GM18867 (cell line): Measurements from ENCODE around the gene SCN2B.
"Not testable (repeated sequence)": the region's sequence is repeated elsewhere in the genome, so short reads cannot be mapped to it uniquely, and the experiment has no call there.

ENCODE experiments used
- ATAC-seq: cut with Tn5 transposase; IDR thresholded peaks from one replicate; pipeline ENCODE4 v1.9.1; 2021; ENCODE audit warnings: mild to moderate bottlenecking, moderate library complexity; ENCODE audit not compliant: unreplicated experiment

The SCN2B gene

DNA sequence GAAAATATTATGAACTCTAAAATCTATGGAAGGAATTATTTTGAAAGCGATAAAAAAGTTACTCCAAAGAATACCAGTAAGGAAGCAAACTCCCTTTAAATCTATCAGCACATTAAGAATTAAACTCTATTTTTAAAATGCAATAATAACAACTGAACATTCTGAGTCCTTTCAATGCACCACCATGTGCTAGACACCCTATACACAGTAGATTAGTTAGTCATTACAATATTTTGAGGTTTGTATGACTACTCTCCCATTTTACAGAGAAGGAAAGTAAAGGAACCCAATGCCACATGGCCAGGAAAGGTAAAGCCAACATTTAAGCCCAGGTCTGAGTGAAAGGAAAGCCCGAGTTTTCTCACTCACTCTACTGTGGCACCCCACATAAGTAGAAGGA is 30.6 kb upstream of the SCN2B start:
- no peak for ATAC-seq

DNA sequence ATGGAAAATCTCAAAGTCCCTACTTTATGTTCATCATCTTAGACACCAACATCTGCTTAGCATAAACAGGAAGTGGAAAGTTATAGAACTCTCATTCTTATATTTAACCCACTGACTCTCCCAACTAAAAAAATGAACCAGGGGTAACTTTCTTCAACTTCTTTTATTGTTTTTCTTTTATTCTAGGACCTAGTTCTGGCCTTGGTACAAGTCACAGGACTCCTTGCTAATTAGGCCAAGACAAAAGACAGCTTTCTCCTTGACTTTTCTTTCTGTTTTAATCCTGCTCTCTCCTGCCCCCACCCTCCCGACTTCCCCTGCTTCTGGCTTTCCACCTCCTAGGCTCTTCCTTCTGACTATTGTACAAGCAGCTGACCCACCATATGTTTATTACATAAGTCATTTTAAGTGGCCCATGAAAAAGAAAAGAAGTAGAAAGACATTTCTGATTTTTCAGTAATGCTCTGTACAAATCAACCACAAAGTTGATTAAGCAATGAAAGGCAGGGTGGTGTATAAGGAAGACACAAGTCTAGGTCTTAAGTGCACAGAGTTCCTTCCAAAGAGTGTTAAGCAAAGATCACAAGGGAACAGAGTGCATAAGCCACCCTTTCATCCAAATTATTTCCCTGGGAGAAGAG is 30.1 kb upstream of the SCN2B start:
- no peak for ATAC-seq

DNA sequence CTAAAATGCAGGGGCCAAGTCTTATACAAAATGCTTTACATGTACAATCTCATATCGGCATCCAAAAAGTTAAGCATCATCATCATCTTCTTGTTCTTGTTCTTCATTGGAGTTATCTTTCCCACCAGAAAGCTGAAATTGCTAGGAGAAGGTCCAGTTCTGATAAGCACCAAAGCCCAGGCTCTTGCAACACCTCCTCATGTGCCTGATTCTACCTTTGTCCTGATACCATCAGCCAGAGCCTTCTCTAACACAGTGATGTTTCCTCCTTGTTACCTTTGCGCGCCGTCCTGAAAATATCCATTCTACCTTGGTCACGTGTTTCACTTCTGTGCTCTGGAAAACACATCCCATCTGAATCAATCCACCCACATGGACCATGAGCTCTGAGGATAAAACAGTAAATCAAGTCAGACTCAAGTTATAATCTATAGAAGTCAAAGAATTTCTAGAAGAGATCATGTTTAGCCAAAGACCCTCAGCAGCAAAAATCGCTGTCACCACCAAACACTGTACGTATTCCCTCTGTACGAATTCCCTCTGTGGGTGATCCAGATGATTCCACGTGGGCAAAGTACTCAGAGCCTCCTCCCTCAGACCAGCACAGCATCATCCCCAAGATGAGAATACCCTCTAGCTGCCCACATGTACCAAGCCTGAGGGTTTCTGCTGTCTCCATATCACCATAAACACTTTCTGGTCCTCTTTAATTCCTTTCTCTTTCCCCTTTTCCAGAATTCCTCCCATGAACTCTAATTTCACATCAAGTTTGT is 29.4 kb upstream of the SCN2B start:
- ATAC-seq: no peak

DNA sequence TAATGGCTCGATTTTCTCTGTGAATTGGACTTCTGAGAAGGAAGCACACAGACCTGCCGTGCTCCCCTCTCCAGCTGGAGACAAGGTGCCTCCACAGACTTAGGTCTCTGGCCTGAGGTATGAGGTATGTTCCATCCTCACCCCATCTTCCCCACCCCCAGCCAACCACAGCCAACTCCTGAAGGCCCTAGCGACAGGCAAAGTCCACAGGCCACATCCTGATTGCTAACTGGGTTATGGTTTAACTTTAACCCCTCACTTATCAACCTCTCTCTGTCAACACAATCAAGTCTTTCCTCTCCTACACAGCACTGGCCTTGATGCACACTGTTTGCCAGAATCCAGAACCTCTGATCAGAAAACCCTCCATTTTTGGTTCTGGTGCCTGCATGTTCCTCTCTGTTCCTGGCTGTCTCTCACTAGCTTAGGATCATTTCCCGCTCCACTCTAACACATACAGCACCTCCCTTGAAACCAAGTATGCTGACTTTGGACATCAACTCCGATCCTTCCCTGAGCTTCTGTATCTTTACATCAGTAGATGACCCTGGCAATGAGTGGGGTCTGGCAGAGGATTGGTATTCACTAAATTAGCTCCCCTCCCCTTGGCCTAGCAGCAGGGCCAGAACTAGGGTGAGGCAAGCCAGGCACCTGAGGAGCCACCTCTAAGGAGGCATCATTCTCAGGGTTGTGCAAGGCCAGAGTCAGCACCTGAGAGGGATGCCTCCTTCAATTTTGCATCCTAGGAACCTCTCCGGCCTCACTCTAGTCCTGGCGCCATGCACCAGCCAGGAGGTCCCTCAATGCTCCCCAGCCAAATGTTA is 26.4 kb upstream of the SCN2B start:
- no peak for ATAC-seq

DNA sequence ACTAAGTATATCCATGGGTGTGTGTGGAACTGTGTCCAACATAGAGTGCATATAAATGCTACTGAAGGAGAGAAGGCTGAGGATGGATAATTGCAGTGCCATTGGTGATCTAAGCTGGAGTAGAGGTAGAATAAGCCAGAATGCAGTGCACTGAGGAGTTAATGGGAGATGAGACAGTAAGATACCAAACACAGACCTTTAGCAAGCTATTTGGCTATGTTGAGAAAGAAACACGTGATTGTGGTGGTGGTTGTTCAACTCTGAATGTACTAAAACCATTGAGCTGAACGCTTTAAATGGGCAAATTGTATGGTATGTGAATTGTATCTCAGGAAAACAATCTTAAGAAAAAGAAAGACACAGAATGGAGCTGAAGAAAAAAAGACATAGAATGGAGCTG is 25.5 kb upstream of the SCN2B start:
- no peak for ATAC-seq

DNA sequence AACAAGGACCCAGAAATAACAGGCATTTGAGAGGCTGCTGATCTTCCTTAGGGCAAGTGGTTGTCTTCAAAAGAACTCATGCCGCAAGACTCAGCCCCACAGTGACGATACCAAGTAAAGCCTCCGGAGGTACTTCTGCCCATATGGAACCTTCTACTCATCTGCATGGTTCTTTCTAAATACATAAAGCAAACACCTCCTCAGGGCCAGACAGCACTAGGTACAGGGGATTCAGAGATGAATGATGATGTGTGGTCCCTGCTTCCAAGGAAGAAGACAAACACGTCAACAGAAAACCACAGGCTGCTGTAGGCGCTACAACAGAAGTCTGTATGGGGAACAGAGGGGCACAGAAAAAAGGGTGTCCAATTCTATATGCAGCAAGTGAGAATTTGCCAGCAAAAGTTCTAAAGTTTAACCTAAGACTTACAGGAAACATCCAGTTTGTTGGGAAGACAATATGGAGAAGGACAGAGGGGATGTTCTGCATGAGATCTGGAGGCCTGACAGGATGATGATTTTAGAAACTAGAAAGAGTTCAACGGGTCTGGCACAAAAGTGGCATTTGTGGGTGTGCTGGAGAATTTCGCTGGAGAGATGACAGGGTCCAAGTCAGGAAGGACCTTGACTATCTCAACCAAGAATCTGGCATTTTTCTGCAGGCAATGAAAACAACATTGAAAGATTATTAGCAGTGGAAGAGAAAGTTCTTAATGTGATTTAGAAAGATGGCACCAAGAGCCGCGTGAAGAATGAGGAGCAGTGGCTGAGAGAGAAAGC is 24.7 kb upstream of the SCN2B start:
- no peak for ATAC-seq

DNA sequence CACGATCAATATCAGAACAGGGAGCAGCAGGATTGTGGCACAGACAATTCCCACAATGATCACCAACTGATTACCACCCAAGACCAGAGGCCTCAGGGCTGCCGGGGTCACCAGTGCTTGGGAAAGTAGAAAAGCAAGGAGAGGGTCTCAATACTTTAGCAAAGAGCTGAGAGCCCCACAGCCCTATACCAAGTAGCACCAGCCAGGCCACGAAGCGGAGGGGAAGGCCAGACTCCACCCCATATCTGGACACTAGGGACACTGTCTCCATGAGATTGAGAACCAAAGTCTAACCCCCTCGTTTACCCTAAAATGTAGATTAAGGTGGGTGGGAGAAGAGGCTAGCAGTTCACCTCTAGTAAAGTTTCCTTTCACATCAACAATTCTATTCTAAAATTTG is 24.1 kb upstream of the SCN2B start:
- ATAC-seq: no peak

DNA sequence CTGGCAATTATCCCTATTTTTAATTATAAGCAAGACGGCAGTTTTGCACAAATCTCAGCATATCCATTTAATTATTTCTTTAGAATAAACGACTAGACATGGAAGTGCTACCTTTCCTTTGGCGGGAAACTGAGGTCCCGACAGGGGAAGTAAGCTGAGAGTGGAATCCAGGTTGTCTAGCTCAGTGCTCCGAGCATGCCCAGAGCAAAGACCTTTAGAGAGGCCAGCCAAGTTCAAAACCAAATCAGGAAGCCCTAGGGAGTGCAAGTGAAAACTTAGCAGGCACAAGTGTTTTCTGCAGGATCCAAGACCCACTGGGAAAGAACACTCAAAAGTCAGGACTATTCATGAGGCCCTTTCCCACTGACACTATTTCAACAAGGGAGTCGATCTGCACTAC is 22.7 kb upstream of the SCN2B start:
- no peak for ATAC-seq

DNA sequence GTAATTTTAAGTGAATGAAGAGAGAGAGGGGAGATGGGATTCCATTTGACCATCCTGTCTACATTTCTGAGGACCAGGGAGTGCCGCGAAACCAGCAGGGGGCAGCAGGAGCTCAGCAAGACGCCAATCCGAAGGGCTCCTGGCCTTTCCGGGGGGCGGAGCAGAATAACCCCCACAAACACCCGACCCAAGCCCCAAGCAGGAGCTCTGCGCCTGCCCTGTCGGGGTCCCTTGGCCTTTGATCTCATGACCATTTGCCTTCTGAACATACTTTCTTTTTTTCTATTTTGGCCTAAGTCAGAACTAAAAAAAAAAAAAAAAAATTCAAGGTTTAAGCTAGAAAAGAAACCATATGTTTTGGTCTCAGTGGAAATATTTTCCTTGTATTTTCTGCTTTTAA is 21.9 kb upstream of the SCN2B start:
- ATAC-seq: no peak

DNA sequence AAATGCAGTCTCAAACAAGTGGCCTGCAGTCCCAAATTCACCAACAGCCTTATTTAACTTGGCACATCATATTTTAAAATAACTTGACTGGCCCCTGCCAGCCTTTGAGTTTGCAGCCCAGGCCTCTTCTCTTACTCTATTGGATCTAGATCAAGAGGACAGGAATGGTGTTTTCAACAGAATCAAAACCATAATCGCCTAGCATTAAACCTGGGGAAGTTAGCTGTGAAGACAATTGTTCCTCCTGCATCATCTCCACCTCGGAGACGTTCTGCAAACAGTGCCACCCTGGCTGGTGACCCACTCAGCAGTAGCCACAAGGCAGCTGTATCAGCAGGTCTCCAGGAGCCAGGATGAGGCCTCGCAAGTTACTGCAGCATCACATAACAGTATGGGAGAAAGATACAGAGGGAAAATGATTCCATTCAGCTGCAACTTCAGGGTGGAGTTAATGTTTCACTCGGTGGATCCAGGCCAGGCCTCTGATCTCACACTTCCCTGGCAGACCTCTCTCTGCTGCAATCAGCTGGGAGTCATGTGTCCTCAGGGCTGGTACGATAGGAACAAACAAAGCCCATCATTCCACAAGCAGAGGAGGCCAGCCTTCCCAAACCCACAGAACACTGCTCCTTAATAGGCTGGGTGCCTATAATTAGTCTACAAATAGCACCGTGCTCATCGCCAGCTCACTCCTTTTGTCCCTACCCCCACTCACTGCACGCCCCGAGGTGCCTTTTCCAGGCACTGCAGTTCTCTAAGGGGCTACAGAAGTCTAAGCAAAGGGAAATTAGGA is 18.6 kb upstream of the SCN2B start:
- ATAC-seq: no peak

DNA sequence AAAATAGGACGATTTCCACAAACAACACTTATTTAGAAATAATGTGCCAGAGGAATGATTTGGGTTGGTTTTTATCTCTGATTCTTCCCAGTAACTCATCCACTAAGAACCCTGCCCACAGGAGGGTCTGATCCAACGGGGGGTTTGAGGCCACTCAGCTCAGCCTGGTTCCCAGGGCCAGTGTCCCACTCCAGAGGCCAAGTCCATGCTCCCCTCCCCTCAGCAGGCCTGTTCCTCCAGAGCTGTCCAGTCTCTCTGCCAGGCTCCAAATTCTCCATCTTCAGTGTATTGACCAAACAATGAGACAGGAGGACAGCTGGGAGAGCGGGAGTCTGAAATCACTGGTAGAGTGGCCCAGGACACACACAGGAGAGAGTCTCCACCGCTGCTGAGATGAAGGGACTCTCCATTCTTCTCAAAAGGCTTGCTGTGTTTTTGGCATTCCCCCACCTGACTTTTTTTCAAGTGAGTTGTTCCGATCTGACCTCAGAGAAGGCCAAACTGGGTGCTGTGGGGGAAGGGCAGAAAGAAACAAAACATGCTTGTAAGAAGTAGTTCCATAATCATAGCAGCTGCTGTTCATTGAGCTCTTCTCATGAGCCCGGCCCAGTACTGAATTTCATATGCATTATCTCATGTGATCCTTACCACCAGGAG is 17.6 kb upstream of the SCN2B start:
- ATAC-seq: no peak

DNA sequence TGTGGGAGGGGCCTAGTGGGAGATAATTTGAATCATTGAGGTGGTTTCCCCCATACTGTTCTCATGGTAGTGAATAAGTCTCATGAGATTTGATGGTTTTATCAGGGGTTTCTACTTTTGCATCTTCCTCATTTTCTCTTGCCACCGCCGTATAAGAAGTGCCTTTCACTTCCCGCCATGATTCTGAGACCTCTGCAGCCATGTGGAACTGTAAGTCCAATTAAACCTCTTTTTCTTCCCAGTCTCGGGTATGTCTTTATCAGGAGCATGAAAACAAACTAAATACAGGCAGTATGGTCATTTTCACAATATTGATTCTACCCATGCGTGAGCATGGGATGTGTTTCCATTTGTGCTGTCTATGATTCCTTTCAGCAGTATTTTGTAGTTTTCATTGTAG is 16.4 kb upstream of the SCN2B start:
- not testable (repeated sequence) for ATAC-seq

DNA sequence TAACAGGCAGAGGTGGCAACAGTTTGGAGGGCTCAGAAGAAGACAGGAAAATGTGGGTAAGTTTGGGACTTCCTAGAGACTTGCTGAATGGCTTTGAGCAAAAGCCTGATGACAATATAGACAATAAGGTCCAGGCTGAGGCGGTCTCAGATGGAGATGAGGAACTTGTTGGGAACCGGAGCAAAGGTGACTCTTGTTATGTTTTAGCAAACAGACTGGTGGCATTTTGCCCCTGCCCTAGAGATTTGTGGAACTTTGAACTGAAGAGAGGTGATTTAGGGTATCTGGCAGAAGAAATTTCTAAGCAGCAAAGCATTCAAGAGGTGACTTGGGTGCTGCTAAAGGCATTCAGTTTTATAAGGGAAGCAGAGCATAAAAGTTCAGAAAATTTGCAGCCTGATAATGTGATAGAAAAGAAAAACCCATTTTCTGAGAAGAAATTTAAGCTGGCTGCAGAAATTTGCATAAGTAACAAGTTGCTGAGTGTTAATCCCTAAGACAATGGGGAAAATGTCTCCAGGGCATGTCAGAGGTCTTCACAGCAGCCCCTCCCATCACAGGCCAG is 14.6 kb upstream of the SCN2B start:
- ATAC-seq: not testable (repeated sequence)

DNA sequence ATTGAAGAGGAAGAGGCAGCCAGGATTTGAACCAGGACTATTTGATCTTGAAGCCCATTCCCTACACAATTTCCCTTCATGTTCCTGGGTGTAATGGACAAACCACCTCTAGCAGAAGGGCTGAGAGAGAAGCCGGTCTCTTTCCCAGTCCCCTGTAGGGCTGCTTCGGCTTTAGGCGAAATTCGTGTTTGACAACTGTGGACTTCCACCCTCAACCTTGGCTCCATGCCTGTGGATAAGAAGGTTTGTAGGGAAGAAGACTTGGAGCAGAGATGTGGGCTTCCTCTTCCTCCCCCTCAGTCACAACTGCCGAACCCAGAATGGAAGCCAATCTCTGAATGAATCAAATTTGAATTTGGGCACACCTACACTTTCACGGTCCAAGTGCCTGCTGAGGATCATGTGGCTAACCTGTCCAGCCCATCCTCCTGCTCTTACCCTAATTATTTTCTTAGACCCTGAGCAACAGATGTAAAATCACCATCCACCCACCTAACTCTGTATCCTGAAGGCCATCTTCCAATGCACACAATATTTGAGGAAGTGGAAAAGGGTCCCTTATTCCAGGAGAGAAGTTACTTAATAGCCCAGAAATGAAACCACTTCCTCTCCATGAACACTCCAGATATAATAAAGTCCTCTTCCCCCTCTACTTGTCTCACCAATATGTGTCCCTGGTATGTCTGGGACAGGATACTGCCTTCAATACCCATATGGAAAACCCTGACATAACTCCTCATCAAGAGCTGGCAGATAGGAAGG is 10.1 kb upstream of the SCN2B start:
- ATAC-seq: no peak

DNA sequence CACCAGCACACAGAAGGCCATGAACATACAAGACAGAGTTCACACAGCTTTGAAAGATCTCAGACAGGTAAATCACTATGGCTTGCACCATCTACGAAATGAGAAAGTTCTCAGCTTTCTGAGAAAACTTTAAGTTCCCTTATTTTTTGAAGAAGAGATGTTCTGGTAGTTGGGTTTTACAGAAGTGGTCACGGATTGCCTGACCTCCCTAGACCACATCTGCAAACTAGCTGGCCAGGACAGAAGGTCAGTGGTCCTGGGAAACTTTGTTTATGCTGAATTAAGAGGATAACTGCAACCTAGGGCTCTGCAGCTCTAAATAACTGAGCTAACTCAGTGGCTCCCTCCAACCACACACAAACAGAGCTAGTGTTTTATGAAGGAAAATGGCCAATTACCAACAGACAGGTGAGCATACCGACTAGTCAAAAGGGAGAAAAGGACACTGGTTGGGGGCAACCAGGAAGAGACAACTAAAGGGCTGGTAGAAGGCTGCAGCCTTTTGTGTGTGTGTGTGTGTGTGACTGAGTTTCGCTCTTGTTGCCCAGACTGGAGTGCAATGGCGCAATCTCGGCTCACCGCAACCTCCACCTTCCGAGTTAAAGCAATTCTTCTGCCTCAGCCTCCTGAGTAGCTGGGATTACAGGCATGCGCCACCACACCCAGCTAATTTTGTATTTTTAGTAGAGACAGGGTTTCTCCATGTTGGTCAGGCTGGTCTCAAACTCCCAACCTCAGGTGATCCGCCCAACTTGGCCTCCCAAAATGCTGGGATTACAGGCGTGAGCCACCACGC is 8.5 kb upstream of the SCN2B start:
- no peak for ATAC-seq

DNA sequence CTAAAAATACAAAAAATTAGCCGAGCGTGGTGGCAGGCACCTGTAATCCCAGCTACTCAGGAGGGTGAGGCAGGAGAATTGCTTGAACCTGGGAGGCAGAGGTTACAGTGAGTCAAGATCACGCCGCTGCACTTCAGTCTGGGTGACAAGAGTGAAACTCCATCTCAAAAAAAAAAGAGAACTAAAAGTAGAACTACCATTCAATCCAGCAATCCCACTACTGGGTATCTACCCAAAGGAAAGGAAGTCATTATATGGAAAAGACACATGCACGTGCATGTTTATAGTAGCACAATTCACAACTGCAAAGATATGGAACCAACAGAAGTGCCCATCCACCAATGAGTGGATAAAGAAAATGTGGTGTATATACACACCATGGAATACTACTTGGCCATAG is 7.3 kb upstream of the SCN2B start:
- ATAC-seq: not testable (repeated sequence)

DNA sequence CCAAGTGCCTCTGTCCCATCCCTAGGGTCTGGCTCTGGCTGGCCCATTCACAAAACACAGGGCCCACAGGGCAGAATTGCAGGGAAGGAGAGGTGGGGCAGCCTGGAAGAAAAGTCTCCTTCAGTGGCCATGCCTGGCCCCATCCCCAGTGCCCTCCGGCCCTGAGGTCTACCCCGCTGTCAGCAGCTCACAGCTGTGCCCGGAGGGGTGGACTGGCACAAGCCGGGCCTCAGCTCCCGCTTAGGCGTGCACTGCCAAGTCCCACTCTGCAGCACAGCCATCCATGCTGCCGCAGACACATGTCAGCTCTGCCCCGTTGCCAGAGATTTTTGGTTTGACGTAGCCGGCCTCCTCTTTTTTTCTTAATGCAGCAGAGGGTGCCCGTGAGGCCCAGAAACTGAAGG is 3.9 kb upstream of the SCN2B start:
- no peak for ATAC-seq

DNA sequence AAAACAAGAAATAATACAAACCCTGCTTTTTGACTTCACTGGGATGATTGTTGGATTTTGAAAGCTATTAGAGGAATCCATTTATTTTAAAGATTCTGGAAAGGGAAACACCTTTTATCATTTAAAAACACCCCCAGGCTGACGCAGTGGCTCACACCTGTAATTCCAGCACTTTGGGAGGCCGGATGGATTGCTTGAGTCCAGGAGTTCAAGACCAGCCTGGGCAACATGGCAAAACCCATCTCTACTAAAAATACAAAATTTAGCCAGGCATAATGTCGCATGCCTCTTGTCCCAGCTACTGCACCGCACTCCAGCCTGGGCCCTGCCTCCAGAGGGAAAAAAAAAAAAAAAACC is 317 bp upstream of the SCN2B start:
- ATAC-seq: no peak
